ENCODE results near the gene ANKRD28.

DNA sequence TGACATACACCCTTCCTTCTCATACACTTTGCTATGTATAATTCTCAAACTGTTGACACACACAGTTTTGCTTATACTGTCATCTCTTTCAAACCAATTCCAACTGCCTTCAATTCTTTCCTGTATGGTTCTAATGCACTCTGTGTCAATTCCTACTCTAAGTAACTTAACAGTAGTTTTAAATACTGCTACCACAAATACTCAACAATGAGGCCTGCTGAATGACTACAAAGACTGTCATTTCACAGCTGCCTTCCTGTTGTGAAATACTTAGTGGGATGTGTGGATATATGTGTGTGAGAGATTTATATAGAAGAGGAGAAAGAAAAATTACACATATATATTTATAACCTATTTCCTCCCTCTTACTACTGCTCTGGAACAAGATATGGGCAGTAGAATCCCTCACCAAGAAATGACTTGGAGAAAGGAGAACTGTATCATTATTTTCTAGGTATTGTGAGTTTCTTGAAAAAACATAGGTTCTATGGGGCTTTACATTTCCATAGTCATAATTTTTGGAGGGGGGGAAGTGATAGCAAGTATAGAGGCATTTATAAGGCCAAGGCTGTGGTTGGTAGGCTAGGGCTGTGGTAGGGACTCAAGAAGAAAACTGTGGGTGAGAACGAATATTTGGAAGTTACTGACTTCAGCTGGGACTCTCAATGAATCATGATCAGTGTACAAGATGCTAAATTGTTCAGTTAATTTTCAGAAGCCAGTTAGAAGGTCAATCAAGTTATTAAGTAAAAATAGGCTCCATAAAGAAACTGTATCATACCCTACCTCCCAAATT, 88.7 kb downstream of the ANKRD28 start:
- no peak for TF ChIP-seq SIN3A (IDR thresholded peaks at IDR 0.05; ENCODE audit: borderline replicate concordance, insufficient read depth, low read length)
- TF ChIP-seq, protein P1, sequence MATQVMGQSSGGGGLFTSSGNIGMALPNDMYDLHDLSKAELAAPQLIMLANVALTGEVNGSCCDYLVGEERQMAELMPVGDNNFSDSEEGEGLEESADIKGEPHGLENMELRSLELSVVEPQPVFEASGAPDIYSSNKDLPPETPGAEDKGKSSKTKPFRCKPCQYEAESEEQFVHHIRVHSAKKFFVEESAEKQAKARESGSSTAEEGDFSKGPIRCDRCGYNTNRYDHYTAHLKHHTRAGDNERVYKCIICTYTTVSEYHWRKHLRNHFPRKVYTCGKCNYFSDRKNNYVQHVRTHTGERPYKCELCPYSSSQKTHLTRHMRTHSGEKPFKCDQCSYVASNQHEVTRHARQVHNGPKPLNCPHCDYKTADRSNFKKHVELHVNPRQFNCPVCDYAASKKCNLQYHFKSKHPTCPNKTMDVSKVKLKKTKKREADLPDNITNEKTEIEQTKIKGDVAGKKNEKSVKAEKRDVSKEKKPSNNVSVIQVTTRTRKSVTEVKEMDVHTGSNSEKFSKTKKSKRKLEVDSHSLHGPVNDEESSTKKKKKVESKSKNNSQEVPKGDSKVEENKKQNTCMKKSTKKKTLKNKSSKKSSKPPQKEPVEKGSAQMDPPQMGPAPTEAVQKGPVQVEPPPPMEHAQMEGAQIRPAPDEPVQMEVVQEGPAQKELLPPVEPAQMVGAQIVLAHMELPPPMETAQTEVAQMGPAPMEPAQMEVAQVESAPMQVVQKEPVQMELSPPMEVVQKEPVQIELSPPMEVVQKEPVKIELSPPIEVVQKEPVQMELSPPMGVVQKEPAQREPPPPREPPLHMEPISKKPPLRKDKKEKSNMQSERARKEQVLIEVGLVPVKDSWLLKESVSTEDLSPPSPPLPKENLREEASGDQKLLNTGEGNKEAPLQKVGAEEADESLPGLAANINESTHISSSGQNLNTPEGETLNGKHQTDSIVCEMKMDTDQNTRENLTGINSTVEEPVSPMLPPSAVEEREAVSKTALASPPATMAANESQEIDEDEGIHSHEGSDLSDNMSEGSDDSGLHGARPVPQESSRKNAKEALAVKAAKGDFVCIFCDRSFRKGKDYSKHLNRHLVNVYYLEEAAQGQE (IDR thresholded peaks at IDR 0.05; ENCODE audit: insufficient read depth in 1 of 2, low read depth in 2 of 2, low read length in 2 of 2) = no peak
- TF ChIP-seq POLR2AphosphoS5 (IDR thresholded peaks at IDR 0.05; ENCODE audit: low read depth, low read length) = no peak
- TF ChIP-seq TAF1 (IDR thresholded peaks at IDR 0.05; ENCODE audit: borderline replicate concordance, insufficient read depth, low read length) = no peak
- no peak for TF ChIP-seq FOXP2 (optimal IDR thresholded peaks at IDR 0.05; ENCODE audit: borderline replicate concordance, extremely low read depth, extremely low read length, insufficient read depth)
